GM10266 (cell line): ENCODE data around the gene PLB1.
A peak's percentile ranks its signal among the peaks of the same experiment; 100 is the strongest.

ENCODE experiments used
- DNase-seq: peaks from one replicate; pipeline ENCODE4 v3.0.0; 2012; ENCODE audit errors: extremely low spot score
- TF ChIP-seq, protein P1 (sequence below): IDR thresholded peaks from 2 replicates; pipeline ENCODE4 v1.5.1; 2012; ENCODE audit warnings: mild to moderate bottlenecking, low read depth; ENCODE audit not compliant: control insufficient read depth, insufficient read depth; ENCODE audit errors: missing control alignments

The PLB1 gene

GRCh38 chr2:28449488-28450395, 46.1 kb upstream of the PLB1 start:
- no peak for DNase-seq
- TF ChIP-seq, protein P1, sequence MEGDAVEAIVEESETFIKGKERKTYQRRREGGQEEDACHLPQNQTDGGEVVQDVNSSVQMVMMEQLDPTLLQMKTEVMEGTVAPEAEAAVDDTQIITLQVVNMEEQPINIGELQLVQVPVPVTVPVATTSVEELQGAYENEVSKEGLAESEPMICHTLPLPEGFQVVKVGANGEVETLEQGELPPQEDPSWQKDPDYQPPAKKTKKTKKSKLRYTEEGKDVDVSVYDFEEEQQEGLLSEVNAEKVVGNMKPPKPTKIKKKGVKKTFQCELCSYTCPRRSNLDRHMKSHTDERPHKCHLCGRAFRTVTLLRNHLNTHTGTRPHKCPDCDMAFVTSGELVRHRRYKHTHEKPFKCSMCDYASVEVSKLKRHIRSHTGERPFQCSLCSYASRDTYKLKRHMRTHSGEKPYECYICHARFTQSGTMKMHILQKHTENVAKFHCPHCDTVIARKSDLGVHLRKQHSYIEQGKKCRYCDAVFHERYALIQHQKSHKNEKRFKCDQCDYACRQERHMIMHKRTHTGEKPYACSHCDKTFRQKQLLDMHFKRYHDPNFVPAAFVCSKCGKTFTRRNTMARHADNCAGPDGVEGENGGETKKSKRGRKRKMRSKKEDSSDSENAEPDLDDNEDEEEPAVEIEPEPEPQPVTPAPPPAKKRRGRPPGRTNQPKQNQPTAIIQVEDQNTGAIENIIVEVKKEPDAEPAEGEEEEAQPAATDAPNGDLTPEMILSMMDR: no peak

DNA sequence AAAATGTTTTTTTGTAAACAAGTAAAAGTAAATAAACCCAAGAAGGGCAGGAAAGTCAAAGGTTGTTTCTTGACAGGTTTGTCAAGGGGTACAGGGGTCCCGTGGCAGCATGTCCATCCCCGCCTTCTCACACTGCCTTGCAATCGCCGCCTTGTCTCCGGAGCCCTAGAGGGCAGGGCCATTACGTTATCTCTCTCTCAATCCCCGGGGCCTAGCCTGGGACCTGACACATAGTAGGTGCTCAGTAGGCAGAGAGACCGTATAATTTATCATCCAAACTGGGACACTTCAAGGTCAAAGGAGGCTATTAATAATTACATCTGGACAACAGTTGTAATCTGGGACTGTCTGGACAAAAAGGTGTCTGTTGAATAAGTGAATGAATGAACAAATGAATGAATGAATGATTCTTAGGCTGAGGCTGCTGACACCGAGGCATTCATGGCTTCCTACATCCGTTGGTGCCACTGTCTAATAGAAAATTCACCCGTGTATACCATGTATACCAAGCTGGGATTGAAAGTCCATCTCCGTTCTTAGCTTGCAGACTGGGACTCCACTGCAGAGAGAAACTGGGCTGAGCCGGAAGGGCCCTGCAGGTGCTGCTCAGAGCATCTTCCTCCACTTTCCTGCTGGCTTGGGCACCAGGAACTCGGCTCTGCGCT, 44.8 kb upstream of the PLB1 start:
- no peak for DNase-seq
- TF ChIP-seq, protein P1: no peak

- DNase-seq: no peak
- TF ChIP-seq, protein P1: no peak
Measured at GRCh38 chr2:28451793-28452533, 43.9 kb upstream of the PLB1 start.

- peak; percentile 70 for DNase-seq
- TF ChIP-seq, protein P1: peak; percentile 93
Measured at GRCh38 chr2:28452534-28453081, 43.3 kb upstream of the PLB1 start.

DNA sequence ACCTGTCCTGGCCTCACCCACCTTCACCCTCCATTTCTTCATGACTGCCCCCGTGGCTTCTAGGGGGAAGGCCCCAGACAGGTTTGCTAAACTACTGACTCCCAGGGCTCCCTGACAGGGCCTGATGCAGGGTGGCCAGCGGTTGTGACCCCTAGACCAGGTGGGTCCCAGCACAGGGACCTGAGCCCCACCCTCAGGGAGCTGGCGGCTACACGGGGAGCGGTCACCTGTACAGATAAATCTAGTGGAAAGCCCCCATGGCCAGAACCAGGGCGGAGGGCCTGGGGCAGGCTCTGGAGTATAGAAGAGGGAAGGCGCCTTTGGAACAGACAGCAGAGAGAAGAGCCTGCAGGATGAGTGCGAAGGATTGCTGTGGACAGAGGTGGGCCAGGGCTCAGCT, 42.5 kb upstream of the PLB1 start:
- no peak for DNase-seq
- TF ChIP-seq, protein P1: no peak

DNA sequence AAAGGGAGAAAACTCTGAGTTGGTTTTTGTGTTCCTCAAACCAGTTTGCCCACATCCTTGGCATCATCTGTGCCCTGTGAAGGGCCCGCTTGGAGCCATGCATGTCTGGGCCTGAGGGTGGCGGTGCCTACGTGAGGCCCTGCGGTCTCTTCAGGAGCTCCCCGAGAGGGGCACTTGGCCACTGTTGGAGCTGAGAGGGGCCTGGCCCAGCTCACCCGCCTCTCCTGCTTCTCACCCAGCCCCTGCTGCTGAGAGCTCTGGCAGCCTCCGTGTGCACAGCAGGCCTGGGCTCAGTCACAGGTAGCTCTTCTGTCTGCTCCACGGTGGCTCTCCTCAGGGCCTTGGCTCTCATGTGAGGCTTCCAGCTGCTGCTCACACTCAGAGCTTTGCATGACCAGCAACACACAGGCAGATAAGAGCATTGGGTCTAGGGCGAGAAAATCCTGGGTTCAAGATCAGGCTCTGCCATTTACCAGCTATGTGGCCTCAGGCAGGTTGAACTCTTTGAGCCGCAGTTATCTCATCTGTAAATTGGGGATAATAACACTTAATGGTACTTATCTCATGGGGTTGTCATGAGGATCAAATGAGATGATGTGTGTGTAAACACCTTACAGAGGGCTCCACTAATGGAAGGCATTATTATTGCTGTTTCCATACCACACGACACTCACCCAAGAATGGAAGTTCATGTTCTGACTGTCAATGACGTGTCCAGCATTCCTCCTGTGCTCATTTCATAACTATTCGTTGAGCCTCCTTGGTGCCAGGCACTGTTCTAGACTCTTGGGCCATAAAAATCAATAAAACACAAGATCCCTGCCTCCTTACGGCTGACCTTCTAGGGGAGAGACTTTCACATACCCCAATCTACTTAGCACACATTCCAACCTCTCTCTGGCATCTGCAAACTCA, 41.6 kb upstream of the PLB1 start:
- TF ChIP-seq, protein P1: no peak
- DNase-seq: no peak
